Measurements from ENCODE around the gene UROC1. TPM values are rescaled to one million over a fixed set of nuclear protein-coding genes. Genes with fewer than 3 reads are reported as not detected.

The UROC1 gene
- total and polyA plus RNA-seq, 2 of the 13 experiments (the other 11 are each of a cell fraction or from before 2014, with no cell fraction given) = 0.71 to 1.3 TPM

DNA sequence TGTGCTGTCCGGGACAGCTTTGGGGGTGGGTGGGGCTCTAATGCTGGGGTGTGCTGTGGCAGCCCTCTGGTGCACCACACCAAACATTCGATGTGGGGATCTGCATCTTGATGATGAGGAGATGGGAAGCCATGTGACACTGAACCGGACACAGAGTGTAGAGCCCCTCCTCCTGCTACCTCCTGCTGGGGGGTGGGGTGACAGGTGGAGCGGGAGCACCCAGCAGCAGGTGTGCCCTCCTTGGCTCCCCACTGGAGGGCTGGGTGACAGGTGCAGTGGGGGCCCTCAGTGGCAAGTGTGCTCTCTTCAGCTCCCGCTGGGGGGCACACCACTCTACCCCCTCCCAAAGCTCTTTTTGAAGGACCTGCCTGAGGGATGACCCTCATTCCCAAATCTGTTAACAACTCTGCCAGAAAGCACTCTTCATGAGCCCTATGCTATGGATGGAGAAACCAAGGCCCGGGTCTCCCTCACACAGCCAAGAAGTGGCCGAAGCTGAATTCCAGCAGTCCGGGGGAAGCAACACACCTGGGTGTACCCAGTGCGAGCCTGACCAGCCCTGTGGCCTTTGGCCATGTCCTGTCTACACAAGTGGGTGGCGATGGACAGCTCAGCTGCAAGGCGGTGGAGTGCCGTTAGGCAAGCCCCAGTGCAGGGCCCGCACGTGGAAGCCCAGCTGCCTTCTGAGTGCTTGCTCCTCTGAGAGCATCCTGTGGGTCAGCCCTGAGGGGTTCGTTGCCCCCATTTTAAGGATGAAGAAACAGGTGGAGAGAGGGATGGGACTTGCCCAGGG lies 609 bp upstream of the UROC1 start (continued):
- TF ChIP-seq, protein P1, sequence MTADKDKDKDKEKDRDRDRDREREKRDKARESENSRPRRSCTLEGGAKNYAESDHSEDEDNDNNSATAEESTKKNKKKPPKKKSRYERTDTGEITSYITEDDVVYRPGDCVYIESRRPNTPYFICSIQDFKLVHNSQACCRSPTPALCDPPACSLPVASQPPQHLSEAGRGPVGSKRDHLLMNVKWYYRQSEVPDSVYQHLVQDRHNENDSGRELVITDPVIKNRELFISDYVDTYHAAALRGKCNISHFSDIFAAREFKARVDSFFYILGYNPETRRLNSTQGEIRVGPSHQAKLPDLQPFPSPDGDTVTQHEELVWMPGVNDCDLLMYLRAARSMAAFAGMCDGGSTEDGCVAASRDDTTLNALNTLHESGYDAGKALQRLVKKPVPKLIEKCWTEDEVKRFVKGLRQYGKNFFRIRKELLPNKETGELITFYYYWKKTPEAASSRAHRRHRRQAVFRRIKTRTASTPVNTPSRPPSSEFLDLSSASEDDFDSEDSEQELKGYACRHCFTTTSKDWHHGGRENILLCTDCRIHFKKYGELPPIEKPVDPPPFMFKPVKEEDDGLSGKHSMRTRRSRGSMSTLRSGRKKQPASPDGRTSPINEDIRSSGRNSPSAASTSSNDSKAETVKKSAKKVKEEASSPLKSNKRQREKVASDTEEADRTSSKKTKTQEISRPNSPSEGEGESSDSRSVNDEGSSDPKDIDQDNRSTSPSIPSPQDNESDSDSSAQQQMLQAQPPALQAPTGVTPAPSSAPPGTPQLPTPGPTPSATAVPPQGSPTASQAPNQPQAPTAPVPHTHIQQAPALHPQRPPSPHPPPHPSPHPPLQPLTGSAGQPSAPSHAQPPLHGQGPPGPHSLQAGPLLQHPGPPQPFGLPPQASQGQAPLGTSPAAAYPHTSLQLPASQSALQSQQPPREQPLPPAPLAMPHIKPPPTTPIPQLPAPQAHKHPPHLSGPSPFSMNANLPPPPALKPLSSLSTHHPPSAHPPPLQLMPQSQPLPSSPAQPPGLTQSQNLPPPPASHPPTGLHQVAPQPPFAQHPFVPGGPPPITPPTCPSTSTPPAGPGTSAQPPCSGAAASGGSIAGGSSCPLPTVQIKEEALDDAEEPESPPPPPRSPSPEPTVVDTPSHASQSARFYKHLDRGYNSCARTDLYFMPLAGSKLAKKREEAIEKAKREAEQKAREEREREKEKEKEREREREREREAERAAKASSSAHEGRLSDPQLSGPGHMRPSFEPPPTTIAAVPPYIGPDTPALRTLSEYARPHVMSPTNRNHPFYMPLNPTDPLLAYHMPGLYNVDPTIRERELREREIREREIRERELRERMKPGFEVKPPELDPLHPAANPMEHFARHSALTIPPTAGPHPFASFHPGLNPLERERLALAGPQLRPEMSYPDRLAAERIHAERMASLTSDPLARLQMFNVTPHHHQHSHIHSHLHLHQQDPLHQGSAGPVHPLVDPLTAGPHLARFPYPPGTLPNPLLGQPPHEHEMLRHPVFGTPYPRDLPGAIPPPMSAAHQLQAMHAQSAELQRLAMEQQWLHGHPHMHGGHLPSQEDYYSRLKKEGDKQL (CRISPR knock-in tag; IDR thresholded peaks at IDR 0.05; ENCODE audit: low read depth) = no peak
- TF ChIP-seq ZNF34 (CRISPR knock-in tag; IDR thresholded peaks at IDR 0.05; ENCODE audit: borderline replicate concordance) (no peak), ZNF713 (CRISPR knock-in tag; IDR thresholded peaks at IDR 0.05) (no peak), HNF4G (IDR thresholded peaks at IDR 0.05; ENCODE audit: borderline replicate concordance, low read depth, low read length) (no peak), HNF4G (CRISPR knock-in tag; IDR thresholded peaks at IDR 0.05; ENCODE audit: borderline replicate concordance, low read depth) (no peak), ZNF333 (CRISPR knock-in tag; IDR thresholded peaks at IDR 0.05; ENCODE audit: borderline replicate concordance) (0 out of 2 replicates have a peak, but pooled peaks have one; percentile 43), FLYWCH1 (CRISPR knock-in tag; IDR thresholded peaks at IDR 0.05) (no peak), TCF7 (IDR thresholded peaks at IDR 0.05; ENCODE audit: low read depth) (no peak), ZNF335 (CRISPR knock-in tag; IDR thresholded peaks at IDR 0.05) (no peak), FOXA3 (CRISPR knock-in tag; IDR thresholded peaks at IDR 0.05) (no peak)
- TF ChIP-seq, protein P2, sequence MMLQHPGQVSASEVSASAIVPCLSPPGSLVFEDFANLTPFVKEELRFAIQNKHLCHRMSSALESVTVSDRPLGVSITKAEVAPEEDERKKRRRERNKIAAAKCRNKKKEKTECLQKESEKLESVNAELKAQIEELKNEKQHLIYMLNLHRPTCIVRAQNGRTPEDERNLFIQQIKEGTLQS (CRISPR knock-in tag; IDR thresholded peaks at IDR 0.05) = no peak
- TF ChIP-seq, protein P3, sequence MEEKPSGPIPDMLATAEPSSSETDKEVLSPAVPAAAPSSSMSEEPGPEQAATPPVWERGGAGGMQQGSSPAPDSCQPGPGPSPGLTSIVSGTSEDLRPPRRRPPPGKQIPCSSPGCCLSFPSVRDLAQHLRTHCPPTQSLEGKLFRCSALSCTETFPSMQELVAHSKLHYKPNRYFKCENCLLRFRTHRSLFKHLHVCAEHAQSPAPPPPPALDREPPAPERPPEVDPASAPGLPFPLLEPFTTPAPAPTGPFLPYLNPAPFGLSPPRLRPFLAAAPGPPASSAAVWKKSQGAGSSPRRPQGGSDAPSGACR (CRISPR knock-in tag; IDR thresholded peaks at IDR 0.05) = no peak
- TF ChIP-seq, protein P4, sequence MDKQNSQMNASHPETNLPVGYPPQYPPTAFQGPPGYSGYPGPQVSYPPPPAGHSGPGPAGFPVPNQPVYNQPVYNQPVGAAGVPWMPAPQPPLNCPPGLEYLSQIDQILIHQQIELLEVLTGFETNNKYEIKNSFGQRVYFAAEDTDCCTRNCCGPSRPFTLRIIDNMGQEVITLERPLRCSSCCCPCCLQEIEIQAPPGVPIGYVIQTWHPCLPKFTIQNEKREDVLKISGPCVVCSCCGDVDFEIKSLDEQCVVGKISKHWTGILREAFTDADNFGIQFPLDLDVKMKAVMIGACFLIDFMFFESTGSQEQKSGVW (CRISPR knock-in tag; IDR thresholded peaks at IDR 0.05; ENCODE audit: borderline replicate concordance) = no peak
- TF ChIP-seq, protein P5, sequence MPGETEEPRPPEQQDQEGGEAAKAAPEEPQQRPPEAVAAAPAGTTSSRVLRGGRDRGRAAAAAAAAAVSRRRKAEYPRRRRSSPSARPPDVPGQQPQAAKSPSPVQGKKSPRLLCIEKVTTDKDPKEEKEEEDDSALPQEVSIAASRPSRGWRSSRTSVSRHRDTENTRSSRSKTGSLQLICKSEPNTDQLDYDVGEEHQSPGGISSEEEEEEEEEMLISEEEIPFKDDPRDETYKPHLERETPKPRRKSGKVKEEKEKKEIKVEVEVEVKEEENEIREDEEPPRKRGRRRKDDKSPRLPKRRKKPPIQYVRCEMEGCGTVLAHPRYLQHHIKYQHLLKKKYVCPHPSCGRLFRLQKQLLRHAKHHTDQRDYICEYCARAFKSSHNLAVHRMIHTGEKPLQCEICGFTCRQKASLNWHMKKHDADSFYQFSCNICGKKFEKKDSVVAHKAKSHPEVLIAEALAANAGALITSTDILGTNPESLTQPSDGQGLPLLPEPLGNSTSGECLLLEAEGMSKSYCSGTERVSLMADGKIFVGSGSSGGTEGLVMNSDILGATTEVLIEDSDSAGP (CRISPR knock-in tag; IDR thresholded peaks at IDR 0.05; ENCODE audit: borderline replicate concordance) = peak; percentile 70; the same call in 1 of the 2 replicates
- TF ChIP-seq, protein P6, sequence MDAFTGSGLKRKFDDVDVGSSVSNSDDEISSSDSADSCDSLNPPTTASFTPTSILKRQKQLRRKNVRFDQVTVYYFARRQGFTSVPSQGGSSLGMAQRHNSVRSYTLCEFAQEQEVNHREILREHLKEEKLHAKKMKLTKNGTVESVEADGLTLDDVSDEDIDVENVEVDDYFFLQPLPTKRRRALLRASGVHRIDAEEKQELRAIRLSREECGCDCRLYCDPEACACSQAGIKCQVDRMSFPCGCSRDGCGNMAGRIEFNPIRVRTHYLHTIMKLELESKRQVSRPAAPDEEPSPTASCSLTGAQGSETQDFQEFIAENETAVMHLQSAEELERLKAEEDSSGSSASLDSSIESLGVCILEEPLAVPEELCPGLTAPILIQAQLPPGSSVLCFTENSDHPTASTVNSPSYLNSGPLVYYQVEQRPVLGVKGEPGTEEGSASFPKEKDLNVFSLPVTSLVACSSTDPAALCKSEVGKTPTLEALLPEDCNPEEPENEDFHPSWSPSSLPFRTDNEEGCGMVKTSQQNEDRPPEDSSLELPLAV (CRISPR knock-in tag; conservative IDR thresholded peaks at IDR 0.05; ENCODE audit: low read depth) = no peak
- TF ChIP-seq, protein P7, sequence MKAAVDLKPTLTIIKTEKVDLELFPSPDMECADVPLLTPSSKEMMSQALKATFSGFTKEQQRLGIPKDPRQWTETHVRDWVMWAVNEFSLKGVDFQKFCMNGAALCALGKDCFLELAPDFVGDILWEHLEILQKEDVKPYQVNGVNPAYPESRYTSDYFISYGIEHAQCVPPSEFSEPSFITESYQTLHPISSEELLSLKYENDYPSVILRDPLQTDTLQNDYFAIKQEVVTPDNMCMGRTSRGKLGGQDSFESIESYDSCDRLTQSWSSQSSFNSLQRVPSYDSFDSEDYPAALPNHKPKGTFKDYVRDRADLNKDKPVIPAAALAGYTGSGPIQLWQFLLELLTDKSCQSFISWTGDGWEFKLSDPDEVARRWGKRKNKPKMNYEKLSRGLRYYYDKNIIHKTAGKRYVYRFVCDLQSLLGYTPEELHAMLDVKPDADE (CRISPR knock-in tag; IDR thresholded peaks at IDR 0.05) = no peak
